Measurements from ENCODE around the gene PPIL6. TPM values are rescaled to one million over a fixed set of nuclear protein-coding genes. Genes with fewer than 3 reads are reported as not detected.
A peak's percentile ranks its signal among the peaks of the same experiment; 100 is the strongest.

The PPIL6 gene
- polyA plus RNA-seq, 3 donors = 0.09 to 0.28 (median 0.14) TPM

DNA sequence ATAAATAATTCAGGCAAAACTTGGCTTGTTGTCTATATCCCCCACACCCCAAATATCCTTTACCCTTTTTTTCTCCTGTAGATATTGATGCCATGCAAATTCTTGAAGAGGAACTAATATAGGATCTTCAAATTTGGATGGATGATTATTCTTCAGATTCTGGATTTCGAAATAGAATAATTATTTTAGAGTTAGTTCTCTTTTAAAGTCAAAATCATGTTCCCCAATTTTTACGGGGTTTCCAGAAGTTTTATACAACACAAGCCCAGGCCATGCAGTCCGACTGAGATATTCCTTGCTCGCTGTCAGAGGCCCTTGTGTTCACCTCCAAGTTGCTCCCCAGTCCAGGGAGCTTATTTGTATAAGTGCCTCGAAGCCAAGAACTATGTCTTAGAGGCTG, 4.4 kb downstream of the PPIL6 start:
- peaks cover 19% of the 10 kb centered on the region for H3K4me1 Mint-ChIP-seq
- intact Hi-C loops (cut with micrococcal nuclease) = loop anchor here in 1 of 2 donors (5.0 kb wide), 1 partner anchor 249 kb away; no protein-coding TSS in a partner anchor
- peak in 1 of 3 donors; percentile 18 for DNase-seq
- Histone ChIP-seq H3K36me3 (replicated peaks in 1 of 2; ENCODE audit: control insufficient read depth in 1 of 2, insufficient read depth in 2 of 2, low read length in 2 of 2) (no peaks in the 10 kb centered on the region), H3K9me3 (replicated peaks in 1 of 2; ENCODE audit: control insufficient read depth in 1 of 2, insufficient read depth in 1 of 2, low read length in 2 of 2) (no peaks in the 10 kb centered on the region), H3K27ac (ENCODE audit: low read depth in 1 of 2, low read length in 2 of 2) (no peak overlapping the region), H2AFZ (ENCODE audit: insufficient read depth, low read depth, low read length, poor library complexity, severe bottlenecking) (no peak overlapping the region), H3K79me2 (ENCODE audit: insufficient read depth, low read length) (no peaks in the 10 kb centered on the region), H3K9ac (ENCODE audit: insufficient read depth, low read length, poor library complexity, severe bottlenecking) (no peak overlapping the region), H3K4me2 (replicated peaks; ENCODE audit: extremely low read depth, low read length, poor library complexity, severe bottlenecking) (no peak overlapping the region), H3K27me3 (ENCODE audit: control insufficient read depth in 2 of 2, insufficient read depth in 2 of 2, low read length in 2 of 2) (peaks cover 0 to 4% of the 10 kb centered on the region in 2 donors), H3K4me1 (ENCODE audit: control insufficient read depth in 1 of 2, insufficient read depth in 2 of 2, low read length in 2 of 2) (peaks cover 10 to 18% of the 10 kb centered on the region in 2 donors), H3K4me3 (replicated peaks in 1 of 3; ENCODE audit: low read depth in 2 of 3, low read length in 3 of 3) (no peak overlapping the region), H4K20me1 (ENCODE audit: insufficient read depth, low read length) (no peaks in the 10 kb centered on the region)
- no peaks in the 10 kb centered on the region for H3K36me3 Mint-ChIP-seq
- no peak overlapping the region for H3K4me3 Mint-ChIP-seq
- H3K27ac Mint-ChIP-seq = peak overlapping the region in 1 of 7 donors; percentile 49
- WGBS (ENCODE audit: insufficient coverage) = 64% methylated on average over 4 of the region's 5 CpGs
- H3K27me3 Mint-ChIP-seq (ENCODE audit: low read depth in 3 of 3) = peaks cover 2 to 10% (median 4%) of the 10 kb centered on the region in 3 donors
- no peaks in the 10 kb centered on the region for H3K9me3 Mint-ChIP-seq
- TF ChIP-seq, protein P1, sequence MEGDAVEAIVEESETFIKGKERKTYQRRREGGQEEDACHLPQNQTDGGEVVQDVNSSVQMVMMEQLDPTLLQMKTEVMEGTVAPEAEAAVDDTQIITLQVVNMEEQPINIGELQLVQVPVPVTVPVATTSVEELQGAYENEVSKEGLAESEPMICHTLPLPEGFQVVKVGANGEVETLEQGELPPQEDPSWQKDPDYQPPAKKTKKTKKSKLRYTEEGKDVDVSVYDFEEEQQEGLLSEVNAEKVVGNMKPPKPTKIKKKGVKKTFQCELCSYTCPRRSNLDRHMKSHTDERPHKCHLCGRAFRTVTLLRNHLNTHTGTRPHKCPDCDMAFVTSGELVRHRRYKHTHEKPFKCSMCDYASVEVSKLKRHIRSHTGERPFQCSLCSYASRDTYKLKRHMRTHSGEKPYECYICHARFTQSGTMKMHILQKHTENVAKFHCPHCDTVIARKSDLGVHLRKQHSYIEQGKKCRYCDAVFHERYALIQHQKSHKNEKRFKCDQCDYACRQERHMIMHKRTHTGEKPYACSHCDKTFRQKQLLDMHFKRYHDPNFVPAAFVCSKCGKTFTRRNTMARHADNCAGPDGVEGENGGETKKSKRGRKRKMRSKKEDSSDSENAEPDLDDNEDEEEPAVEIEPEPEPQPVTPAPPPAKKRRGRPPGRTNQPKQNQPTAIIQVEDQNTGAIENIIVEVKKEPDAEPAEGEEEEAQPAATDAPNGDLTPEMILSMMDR (IDR thresholded peaks at IDR 0.05) = no peak

- no peaks in the 10 kb centered on the region for H4K20me1 ChIP-seq (ENCODE audit: insufficient read depth, low read length)
- peak in 1 of 3 donors; percentile 43 for DNase-seq
- Mint-ChIP-seq H3K4me1 (peaks cover 13% of the 10 kb centered on the region), H3K27ac (no peak overlapping the region), H3K4me3 (no peak overlapping the region), H3K9me3 (no peaks in the 10 kb centered on the region), H3K36me3 (no peaks in the 10 kb centered on the region), H3K27me3 (ENCODE audit: low read depth in 3 of 3) (peaks cover under 1 to 6% (median 5%) of the 10 kb centered on the region in 3 donors)
- no CpG with 5 or more reads among the region's 2 CpGs for WGBS (ENCODE audit: insufficient coverage)
- intact Hi-C loops (cut with micrococcal nuclease) = no loop called here
- TF ChIP-seq, protein P1 (IDR thresholded peaks at IDR 0.05) = no peak
- no peak overlapping the region for H3K9ac ChIP-seq (ENCODE audit: insufficient read depth, low read length, poor library complexity, severe bottlenecking)
- no peak overlapping the region for H2AFZ ChIP-seq (ENCODE audit: insufficient read depth, low read depth, low read length, poor library complexity, severe bottlenecking)
- no peak overlapping the region for H3K27ac ChIP-seq (ENCODE audit: low read depth in 1 of 2, low read length in 2 of 2)
- no peak overlapping the region for H3K4me3 ChIP-seq (replicated peaks in 1 of 3; ENCODE audit: low read depth in 2 of 3, low read length in 3 of 3)
- peaks cover 3 to 7% of the 10 kb centered on the region in 2 donors for H3K4me1 ChIP-seq (ENCODE audit: control insufficient read depth in 1 of 2, insufficient read depth in 2 of 2, low read length in 2 of 2)
- H3K9me3 ChIP-seq (replicated peaks in 1 of 2; ENCODE audit: control insufficient read depth in 1 of 2, insufficient read depth in 1 of 2, low read length in 2 of 2) = no peaks in the 10 kb centered on the region
- H3K27me3 ChIP-seq (ENCODE audit: control insufficient read depth in 2 of 2, insufficient read depth in 2 of 2, low read length in 2 of 2) = peaks cover 0 to 3% of the 10 kb centered on the region in 2 donors
- no peaks in the 10 kb centered on the region for H3K36me3 ChIP-seq (replicated peaks in 1 of 2; ENCODE audit: control insufficient read depth in 1 of 2, insufficient read depth in 2 of 2, low read length in 2 of 2)
- no peak overlapping the region for H3K4me2 ChIP-seq (replicated peaks; ENCODE audit: extremely low read depth, low read length, poor library complexity, severe bottlenecking)
- H3K79me2 ChIP-seq (ENCODE audit: insufficient read depth, low read length) = no peaks in the 10 kb centered on the region
Measured at GRCh38 chr6:109434456-109434855, 6.0 kb downstream of the PPIL6 start.
